GM13977 (cell line): ENCODE measurements around the gene SYT6.

Experiments used
- DNase-seq: peaks from one replicate; pipeline ENCODE4 v3.0.0; 2012; ENCODE audit warnings: low spot score
- CTCF ChIP-seq: IDR thresholded peaks from 2 replicates; pipeline ENCODE4 v1.5.1; 2012; ENCODE audit warnings: mild to moderate bottlenecking, control low read depth; ENCODE audit not compliant: insufficient read depth; ENCODE audit errors: extremely low read depth, missing control alignments
- in situ Hi-C: fragments of 300-500 bp; cut with MboI; formaldehyde crosslinking; loops from one replicate; pipeline ENCODE4 v1.12.0; 2022; ENCODE audit warnings: low sequenced_read_pairs, low pct_unique_long_range_greater_than_20kb, mixed read lengths, inconsistent platforms; ENCODE audit not compliant: unreplicated experiment

Gene SYT6

DNA sequence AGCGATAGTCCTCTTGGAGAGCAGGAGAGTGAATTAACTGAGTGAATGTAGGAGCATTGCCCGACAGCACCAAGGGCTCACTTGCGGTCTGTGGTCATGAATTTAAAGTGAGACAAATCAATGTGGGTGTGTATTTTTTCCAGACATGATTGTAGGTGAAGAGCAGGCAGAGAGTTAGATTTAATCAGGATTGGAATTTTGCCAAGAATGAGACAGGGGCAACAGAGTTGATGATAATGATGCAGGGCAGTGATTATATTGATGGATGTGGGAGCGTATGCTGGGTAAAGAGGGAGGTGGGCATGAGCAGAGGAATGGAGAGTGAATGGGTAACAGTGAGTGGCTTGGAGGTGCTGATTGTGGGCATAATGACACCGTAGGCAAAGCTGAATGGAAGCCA is 20.0 kb upstream of the SYT6 start:
- no peak for DNase-seq
- no peak for TF ChIP-seq CTCF
- in situ Hi-C loops: no loop called here

DNA sequence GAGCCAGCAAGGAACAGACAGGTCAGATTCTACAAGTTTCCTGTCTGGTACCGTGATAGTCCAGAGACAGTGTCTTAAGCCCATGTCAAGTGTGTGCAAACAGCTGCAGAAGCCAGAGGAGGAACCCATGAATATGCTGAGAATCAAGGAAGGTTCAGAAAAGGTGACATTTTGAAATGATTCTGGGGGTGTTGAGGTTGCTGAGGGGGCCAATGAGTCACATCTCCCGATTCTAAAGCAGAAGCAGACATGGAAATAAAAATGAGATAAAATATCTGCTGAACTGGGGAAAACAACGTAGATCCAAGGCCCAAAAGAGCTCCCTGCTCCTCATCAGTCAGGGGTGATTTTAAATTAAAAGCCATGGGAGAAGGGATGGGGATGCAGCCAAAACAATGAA is 15.8 kb upstream of the SYT6 start:
- in situ Hi-C loops: no loop called here
- DNase-seq: no peak
- no peak for TF ChIP-seq CTCF

- DNase-seq: no peak
- in situ Hi-C loops: no loop called here
- no peak for TF ChIP-seq CTCF
Observed at GRCh38 chr1:114167226-114167625, 13.6 kb upstream of the SYT6 start.

- DNase-seq: peak; percentile 42
- TF ChIP-seq CTCF: no peak
- in situ Hi-C loops: no loop called here
Observed at GRCh38 chr1:114164840-114165543, 11.3 kb upstream of the SYT6 start.

DNA sequence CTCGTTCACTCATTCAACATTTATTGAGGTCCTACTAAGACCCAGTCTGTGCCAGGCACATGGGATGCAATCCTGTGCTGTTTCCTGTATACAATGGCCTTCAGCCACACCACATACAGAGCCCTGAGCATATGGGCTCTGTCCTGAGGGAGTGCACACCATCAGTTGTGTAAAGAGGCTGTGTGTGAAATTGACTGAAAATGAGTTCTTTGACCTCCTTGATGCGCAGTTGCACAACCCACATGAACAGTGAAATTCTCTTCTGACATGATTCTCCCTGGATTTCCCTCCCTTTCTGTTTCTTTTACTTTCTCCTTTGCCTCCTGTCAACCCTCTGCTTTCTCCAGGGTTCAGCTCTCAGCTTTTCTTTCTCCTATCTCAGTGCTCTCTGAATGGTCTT is 6.3 kb upstream of the SYT6 start:
- TF ChIP-seq CTCF: no peak
- in situ Hi-C loops: no loop called here
- DNase-seq: no peak

- DNase-seq: no peak
- in situ Hi-C loops: no loop called here
- no peak for TF ChIP-seq CTCF
Observed at GRCh38 chr1:114157275-114157660, 3.6 kb upstream of the SYT6 start.
